GM12878 (cell line): Measurements from ENCODE around the gene GCDH.

Experiments
- BHLHE40 ChIP-seq, 2 experiments: fragments of 450-650 bp in 1 of 2; IDR thresholded peaks; 2 replicates each; pipeline ENCODE4 v1.6.1; 2011 to 2017; ENCODE audit warnings: low read depth in 2 of 2, borderline replicate concordance in 1 of 2, improper control_type of control experiment in 1 of 2, low read length in 1 of 2, mild to moderate bottlenecking in 1 of 2
- EZH2 ChIP-seq: IDR thresholded peaks from 2 replicates; pipeline ENCODE4 v1.6.1; 2012; ENCODE audit warnings: low read depth, mild to moderate bottlenecking, control low read depth, inconsistent platforms, low read length, borderline replicate concordance; ENCODE audit not compliant: control insufficient read depth
- GATAD2B ChIP-seq: fragments of 450-650 bp; conservative IDR thresholded peaks from 2 replicates; pipeline ENCODE4 v1.6.1; 2017; ENCODE audit warnings: low read depth, mild to moderate bottlenecking, moderate library complexity
- KDM1A ChIP-seq: fragments of 200-600 bp; sonication (generic); IDR thresholded peaks from 2 replicates; pipeline ENCODE4 v1.6.1; 2016; ENCODE audit warnings: borderline replicate concordance
- NBN ChIP-seq: fragments of 450-650 bp; IDR thresholded peaks from 2 replicates; pipeline ENCODE4 v1.6.1; 2016
- PKNOX1 ChIP-seq: fragments of 450-650 bp; IDR thresholded peaks from 2 replicates; pipeline ENCODE4 v1.6.1; 2016; ENCODE audit warnings: mild to moderate bottlenecking
- POLR2A ChIP-seq: IDR thresholded peaks from 2 replicates; pipeline ENCODE4 v1.6.1; 2011; ENCODE audit warnings: low read depth, mild to moderate bottlenecking, low read length
- POLR2AphosphoS5 ChIP-seq: IDR thresholded peaks from 2 replicates; pipeline ENCODE4 v1.6.1; 2011; ENCODE audit warnings: mild to moderate bottlenecking, low read length, inconsistent platforms
- SIN3A ChIP-seq: IDR thresholded peaks from 2 replicates; pipeline ENCODE4 v1.6.1; 2012; ENCODE audit warnings: low read depth, low read length, improper control_type of control experiment
- SP1 ChIP-seq: IDR thresholded peaks from one replicate; pipeline ENCODE4 v1.6.1; 2011; ENCODE audit warnings: low read depth, low read length
- TF ChIP-seq, protein P1 (sequence below), 3 experiments: IDR thresholded peaks in 2 of 3; conservative IDR thresholded peaks in 1 of 3; 2 replicates each; pipeline ENCODE4 v1.5.1; 2011; ENCODE audit warnings: low read depth in 3 of 3, low read length in 3 of 3, mild to moderate bottlenecking in 3 of 3, control low read depth in 2 of 3, moderate library complexity in 2 of 3, inconsistent platforms in 1 of 3, mixed read lengths in 1 of 3; ENCODE audit not compliant: control insufficient read depth in 2 of 3, insufficient read depth in 1 of 3; ENCODE audit errors: extremely low read depth in 1 of 3
- TF ChIP-seq, protein P2 (sequence below): IDR thresholded peaks from 2 replicates; pipeline ENCODE4 v1.6.1; 2011; ENCODE audit warnings: mild to moderate bottlenecking, low read depth, low read length, moderate library complexity; ENCODE audit not compliant: insufficient replicate concordance
- TF ChIP-seq, protein P3 (sequence below): IDR thresholded peaks from 2 replicates; pipeline ENCODE4 v1.6.1; 2011; ENCODE audit warnings: low read depth, mild to moderate bottlenecking, low read length, moderate library complexity, borderline replicate concordance; ENCODE audit errors: extremely low read depth
- TF ChIP-seq, protein P4 (sequence below): IDR thresholded peaks from 2 replicates; pipeline ENCODE4 v1.6.1; 2012; ENCODE audit warnings: low read depth, low read length, improper control_type of control experiment

GRCh38 chr19:12871681-12872080 is 19.3 kb upstream of the GCDH start:
- TF ChIP-seq, protein P1, sequence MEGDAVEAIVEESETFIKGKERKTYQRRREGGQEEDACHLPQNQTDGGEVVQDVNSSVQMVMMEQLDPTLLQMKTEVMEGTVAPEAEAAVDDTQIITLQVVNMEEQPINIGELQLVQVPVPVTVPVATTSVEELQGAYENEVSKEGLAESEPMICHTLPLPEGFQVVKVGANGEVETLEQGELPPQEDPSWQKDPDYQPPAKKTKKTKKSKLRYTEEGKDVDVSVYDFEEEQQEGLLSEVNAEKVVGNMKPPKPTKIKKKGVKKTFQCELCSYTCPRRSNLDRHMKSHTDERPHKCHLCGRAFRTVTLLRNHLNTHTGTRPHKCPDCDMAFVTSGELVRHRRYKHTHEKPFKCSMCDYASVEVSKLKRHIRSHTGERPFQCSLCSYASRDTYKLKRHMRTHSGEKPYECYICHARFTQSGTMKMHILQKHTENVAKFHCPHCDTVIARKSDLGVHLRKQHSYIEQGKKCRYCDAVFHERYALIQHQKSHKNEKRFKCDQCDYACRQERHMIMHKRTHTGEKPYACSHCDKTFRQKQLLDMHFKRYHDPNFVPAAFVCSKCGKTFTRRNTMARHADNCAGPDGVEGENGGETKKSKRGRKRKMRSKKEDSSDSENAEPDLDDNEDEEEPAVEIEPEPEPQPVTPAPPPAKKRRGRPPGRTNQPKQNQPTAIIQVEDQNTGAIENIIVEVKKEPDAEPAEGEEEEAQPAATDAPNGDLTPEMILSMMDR (IDR thresholded peaks at IDR 0.05 in 2 of 3, conservative IDR thresholded peaks at IDR 0.05 in 1 of 3; ENCODE audit: control insufficient read depth in 2 of 3, extremely low read depth in 1 of 3, insufficient read depth in 1 of 3, low read depth in 3 of 3, low read length in 3 of 3): no peak
- TF ChIP-seq, protein P2, sequence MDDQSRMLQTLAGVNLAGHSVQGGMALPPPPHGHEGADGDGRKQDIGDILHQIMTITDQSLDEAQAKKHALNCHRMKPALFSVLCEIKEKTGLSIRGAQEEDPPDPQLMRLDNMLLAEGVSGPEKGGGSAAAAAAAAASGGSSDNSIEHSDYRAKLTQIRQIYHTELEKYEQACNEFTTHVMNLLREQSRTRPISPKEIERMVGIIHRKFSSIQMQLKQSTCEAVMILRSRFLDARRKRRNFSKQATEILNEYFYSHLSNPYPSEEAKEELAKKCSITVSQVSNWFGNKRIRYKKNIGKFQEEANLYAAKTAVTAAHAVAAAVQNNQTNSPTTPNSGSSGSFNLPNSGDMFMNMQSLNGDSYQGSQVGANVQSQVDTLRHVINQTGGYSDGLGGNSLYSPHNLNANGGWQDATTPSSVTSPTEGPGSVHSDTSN: no peak
- TF ChIP-seq, protein P3, sequence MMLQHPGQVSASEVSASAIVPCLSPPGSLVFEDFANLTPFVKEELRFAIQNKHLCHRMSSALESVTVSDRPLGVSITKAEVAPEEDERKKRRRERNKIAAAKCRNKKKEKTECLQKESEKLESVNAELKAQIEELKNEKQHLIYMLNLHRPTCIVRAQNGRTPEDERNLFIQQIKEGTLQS: no peak
- TF ChIP-seq EZH2 (no peak), GATAD2B (no peak), KDM1A (no peak), POLR2A (no peak), SIN3A (no peak), BHLHE40 (IDR thresholded peaks at IDR 0.05; ENCODE audit: borderline replicate concordance in 1 of 2, low read depth in 2 of 2, low read length in 1 of 2) (no peak), PKNOX1 (no peak), SP1 (no peak), NBN (no peak), POLR2AphosphoS5 (no peak)
- TF ChIP-seq, protein P4, sequence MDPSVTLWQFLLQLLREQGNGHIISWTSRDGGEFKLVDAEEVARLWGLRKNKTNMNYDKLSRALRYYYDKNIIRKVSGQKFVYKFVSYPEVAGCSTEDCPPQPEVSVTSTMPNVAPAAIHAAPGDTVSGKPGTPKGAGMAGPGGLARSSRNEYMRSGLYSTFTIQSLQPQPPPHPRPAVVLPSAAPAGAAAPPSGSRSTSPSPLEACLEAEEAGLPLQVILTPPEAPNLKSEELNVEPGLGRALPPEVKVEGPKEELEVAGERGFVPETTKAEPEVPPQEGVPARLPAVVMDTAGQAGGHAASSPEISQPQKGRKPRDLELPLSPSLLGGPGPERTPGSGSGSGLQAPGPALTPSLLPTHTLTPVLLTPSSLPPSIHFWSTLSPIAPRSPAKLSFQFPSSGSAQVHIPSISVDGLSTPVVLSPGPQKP: no peak
